Tibial nerve (tissue), 4 donors: ENCODE measurements around the gene PPFIA2. TPM values are rescaled to one million over a fixed set of nuclear protein-coding genes. Genes with fewer than 3 reads are reported as not detected.

Source experiments
- DNase-seq, 2 donors: peaks; one replicate each; pipeline ENCODE4 v3.0.0-alpha.2; 2019; ENCODE audit warnings: low spot score in 2 of 2
- H3K27ac ChIP-seq, 4 donors: fragments of 200-600 bp; sonication (generic) in 3 of 4; one replicate each; pipeline ENCODE4 v1.5.1; 2017 to 2019; ENCODE audit warnings: mild to moderate bottlenecking in 1 of 4
- H3K27me3 ChIP-seq, 2 donors: fragments of 200-600 bp; sonication (generic) in 1 of 2; one replicate each; pipeline versions ENCODE4 v1.5.1 to v1.6.0; 2017 to 2019
- H3K36me3 ChIP-seq, 3 donors: fragments of 200-600 bp; sonication (generic); one replicate each; pipeline ENCODE4 v1.5.1; 2018 to 2019
- H3K4me1 ChIP-seq, 4 donors: fragments of 200-600 bp; sonication (generic) in 3 of 4; one replicate each; pipeline ENCODE4 v1.5.1; 2017 to 2019
- H3K4me3 ChIP-seq, 4 donors: fragments of 200-600 bp; sonication (generic) in 3 of 4; one replicate each; pipeline ENCODE4 v1.5.1; 2017 to 2019; ENCODE audit warnings: mild to moderate bottlenecking in 1 of 4, moderate library complexity in 1 of 4
- H3K9me3 ChIP-seq, 4 donors: fragments of 200-600 bp; sonication (generic) in 3 of 4; one replicate each; pipeline ENCODE4 v1.5.1; 2017 to 2019
- CTCF ChIP-seq, 5 experiments: fragments of 200-600 bp in 3 of 5; fragments of 450-650 bp in 2 of 5; sonication (generic) in 3 of 5; IDR thresholded peaks; one replicate each; pipeline ENCODE4 v1.5.1; 2016 to 2019; ENCODE audit warnings: antibody characterized with exemption in 5 of 5, mild to moderate bottlenecking in 3 of 5, moderate library complexity in 2 of 5
- EP300 ChIP-seq, 2 donors: sonication (generic); formaldehyde crosslinking; IDR thresholded peaks; one replicate each; pipeline ENCODE4 v1.6.1; 2017; ENCODE audit warnings: antibody characterized with exemption in 2 of 2, mild to moderate bottlenecking in 1 of 2
- POLR2A ChIP-seq, 2 donors: fragments of 450-650 bp; IDR thresholded peaks; one replicate each; pipeline ENCODE4 v1.6.1; 2017; ENCODE audit warnings: antibody characterized with exemption in 2 of 2, mild to moderate bottlenecking in 2 of 2, moderate library complexity in 2 of 2
- WGBS, 2 donors: methylation state at CpG; one replicate each; pipeline ENCODE4 v1.1.5; 2018; 5-methylcytosine and 5-hydroxymethylcytosine counted together
- total RNA-seq, 4 donors: library from RNA; depleted of rRNA; stranded (reverse); fragments of >200 nt; gene quantifications; one replicate each; pipeline ENCODE4 v1.1.0, GENCODE V29; 2016

The PPFIA2 gene
- total RNA-seq, 4 donors from 2014 or later, result 5.5 to 20.3 (median 13.2) TPM

DNA sequence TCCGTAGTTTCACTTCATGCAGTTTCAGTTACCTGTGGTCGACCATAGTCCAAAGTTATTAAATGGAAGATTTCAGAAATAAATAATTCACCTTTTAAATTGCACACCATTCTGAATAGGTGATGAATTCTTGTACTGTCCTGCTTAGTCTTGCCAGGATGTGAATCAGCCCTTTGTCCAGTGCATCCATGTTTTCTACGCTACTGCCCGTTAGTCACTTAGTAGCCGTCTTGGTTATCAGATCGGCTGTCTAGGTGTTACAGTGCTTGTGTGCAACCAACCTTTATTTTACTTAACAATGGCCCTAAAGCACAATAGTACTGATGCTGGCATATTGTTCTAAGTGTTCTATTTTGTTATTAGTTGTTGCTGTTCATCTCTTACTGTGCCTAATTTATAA lies 534.5 kb downstream of the PPFIA2 start:
- peaks cover 0 to 10% (median 0%) of the 10 kb centered on the region in 3 donors for H3K36me3 ChIP-seq
- no peaks in the 10 kb centered on the region for H3K27me3 ChIP-seq
- no peaks in the 10 kb centered on the region for H3K9me3 ChIP-seq
- no peak overlapping the region for H3K27ac ChIP-seq
- WGBS, 2 donors, result 90 to 91% methylated on average over 6 of the region's 6 CpGs
- H3K4me3 ChIP-seq, result no peak overlapping the region
- peaks cover 0 to 12% (median 2%) of the 10 kb centered on the region in 4 donors for H3K4me1 ChIP-seq
- DNase-seq, result no peak
- no peak for TF ChIP-seq CTCF (IDR thresholded peaks at IDR 0.05)
- TF ChIP-seq EP300 (IDR thresholded peaks at IDR 0.05), result no peak
- no peak for TF ChIP-seq POLR2A (IDR thresholded peaks at IDR 0.05)

GRCh38 chr12:81222846-81223592 lies 536.1 kb downstream of the PPFIA2 start:
- no peaks in the 10 kb centered on the region for H3K27me3 ChIP-seq
- H3K4me1 ChIP-seq, result peaks cover 0 to 12% (median 2%) of the 10 kb centered on the region in 4 donors
- WGBS, 2 donors, result 36 to 42% methylated on average over 5 of the region's 5 CpGs
- peaks cover 0 to 10% (median 0%) of the 10 kb centered on the region in 3 donors for H3K36me3 ChIP-seq
- no peaks in the 10 kb centered on the region for H3K9me3 ChIP-seq
- DNase-seq, result no peak
- TF ChIP-seq CTCF (IDR thresholded peaks at IDR 0.05) (no peak), POLR2A (IDR thresholded peaks at IDR 0.05) (no peak), EP300 (IDR thresholded peaks at IDR 0.05) (no peak)
- no peak overlapping the region for H3K27ac ChIP-seq
- no peak overlapping the region for H3K4me3 ChIP-seq

DNA sequence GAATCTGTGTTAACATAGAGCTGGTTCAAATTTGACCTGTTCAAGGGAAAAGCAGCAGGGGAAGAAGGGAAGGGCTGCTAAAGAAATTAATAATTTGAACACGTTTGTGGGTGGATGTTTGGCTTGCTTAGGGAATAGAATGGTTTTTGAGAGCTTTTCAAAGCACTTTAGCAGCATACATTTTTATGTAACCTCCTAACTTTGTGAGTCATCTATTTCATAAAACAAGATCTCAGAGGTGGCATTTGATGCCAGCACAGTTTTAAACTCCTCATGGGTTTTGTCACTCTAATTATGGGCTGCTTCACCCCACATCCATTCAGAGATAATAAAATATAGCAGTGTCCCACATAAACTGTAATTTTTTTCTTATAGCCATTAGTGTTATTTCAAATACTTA lies 537.5 kb downstream of the PPFIA2 start:
- H3K36me3 ChIP-seq, result peaks cover 0 to 13% (median 0%) of the 10 kb centered on the region in 3 donors
- WGBS, 2 donors, result 26 to 29% methylated on average over 1 of the region's 1 CpG
- H3K9me3 ChIP-seq, result no peaks in the 10 kb centered on the region
- no peaks in the 10 kb centered on the region for H3K27me3 ChIP-seq
- no peak overlapping the region for H3K27ac ChIP-seq
- TF ChIP-seq CTCF (IDR thresholded peaks at IDR 0.05), result no peak
- no peak for TF ChIP-seq EP300 (IDR thresholded peaks at IDR 0.05)
- TF ChIP-seq POLR2A (IDR thresholded peaks at IDR 0.05), result no peak
- no peak for DNase-seq
- H3K4me1 ChIP-seq, result peaks cover 0 to 12% (median 2%) of the 10 kb centered on the region in 4 donors
- no peak overlapping the region for H3K4me3 ChIP-seq

- WGBS, 2 donors, result 89 to 92% methylated on average over 3 of the region's 3 CpGs
- H3K4me3 ChIP-seq, result no peak overlapping the region
- no peak for DNase-seq
- H3K9me3 ChIP-seq, result no peaks in the 10 kb centered on the region
- H3K27me3 ChIP-seq, result no peaks in the 10 kb centered on the region
- H3K27ac ChIP-seq, result no peak overlapping the region
- H3K4me1 ChIP-seq, result no peaks in the 10 kb centered on the region
- TF ChIP-seq CTCF (IDR thresholded peaks at IDR 0.05) (no peak), POLR2A (IDR thresholded peaks at IDR 0.05) (no peak)
- H3K36me3 ChIP-seq, result peaks cover 0 to 21% (median 0%) of the 10 kb centered on the region in 3 donors
These were observed 542.4 kb downstream of the PPFIA2 start for GRCh38 chr12:81216739-81217138.

GRCh38 chr12:81212996-81213696 lies 546.0 kb downstream of the PPFIA2 start:
- Histone ChIP-seq H3K4me3 (no peak overlapping the region), H3K36me3 (peaks cover 0 to 21% (median 0%) of the 10 kb centered on the region in 3 donors), H3K27me3 (no peaks in the 10 kb centered on the region), H3K27ac (no peak overlapping the region), H3K9me3 (no peaks in the 10 kb centered on the region), H3K4me1 (peaks cover 0 to 14% (median 2%) of the 10 kb centered on the region in 4 donors)
- 60 to 67% methylated on average over 4 of the region's 4 CpGs for WGBS, 2 donors
- TF ChIP-seq CTCF (IDR thresholded peaks at IDR 0.05) (no peak), EP300 (IDR thresholded peaks at IDR 0.05) (no peak), POLR2A (IDR thresholded peaks at IDR 0.05) (no peak)
- no peak for DNase-seq
